H9 (cell line): ENCODE data around the gene ELF1. TPM values are rescaled to one million over a fixed set of nuclear protein-coding genes. Genes with fewer than 3 reads are reported as not detected.

Source experiments
- DNase-seq: peaks from one replicate; pipeline ENCODE4 v3.0.0-alpha.2; 2017
- H2AFZ ChIP-seq: one replicate; pipeline ENCODE4 v1.6.1; 2013; ENCODE audit warnings: mild to moderate bottlenecking, low read length, control low read depth, moderate library complexity
- H2AK5ac ChIP-seq: 2 replicates; pipeline ENCODE4 v1.6.1; 2013; ENCODE audit warnings: low read length, control low read depth, mixed read lengths; ENCODE audit not compliant: insufficient read length
- H2BK120ac ChIP-seq: one replicate; pipeline ENCODE4 v1.6.1; 2013; ENCODE audit warnings: low read depth, mild to moderate bottlenecking, low read length, control low read depth, inconsistent platforms; ENCODE audit not compliant: poor library complexity, severe bottlenecking
- H2BK12ac ChIP-seq: 2 replicates; pipeline ENCODE4 v1.6.1; 2013; ENCODE audit warnings: low read length, control low read depth, mixed read lengths, low read depth; ENCODE audit not compliant: insufficient read length
- H2BK15ac ChIP-seq: 2 replicates; pipeline ENCODE4 v1.6.1; 2013; ENCODE audit warnings: low read depth, low read length, control low read depth
- H2BK20ac ChIP-seq: one replicate; pipeline ENCODE4 v1.6.1; 2013; ENCODE audit warnings: low read depth, mild to moderate bottlenecking, low read length, control low read depth, inconsistent platforms; ENCODE audit not compliant: poor library complexity, severe bottlenecking
- H2BK5ac ChIP-seq: 2 replicates; pipeline ENCODE4 v1.6.1; 2013; ENCODE audit warnings: low read length, control low read depth, mixed read lengths; ENCODE audit not compliant: insufficient read length
- H3K14ac ChIP-seq: 2 replicates; pipeline ENCODE4 v1.6.1; 2013; ENCODE audit warnings: low read length, control low read depth; ENCODE audit not compliant: insufficient read depth
- H3K18ac ChIP-seq: 2 replicates; pipeline ENCODE4 v1.6.1; 2013; ENCODE audit warnings: low read depth, mild to moderate bottlenecking, mixed read lengths, low read length, control low read depth; ENCODE audit not compliant: insufficient read length
- H3K23ac ChIP-seq: 2 replicates; pipeline ENCODE4 v1.6.1; 2013; ENCODE audit warnings: low read length, control low read depth, mixed read lengths, low read depth; ENCODE audit not compliant: insufficient read length
- H3K23me2 ChIP-seq: 2 replicates; pipeline ENCODE4 v1.6.1; 2013; ENCODE audit warnings: low read depth, mild to moderate bottlenecking, mixed read lengths, low read length, control low read depth; ENCODE audit not compliant: insufficient read length, poor library complexity, severe bottlenecking
- H3K27ac ChIP-seq: 2 replicates; pipeline ENCODE4 v1.5.1; 2013; ENCODE audit warnings: low read length, control low read depth, mixed read lengths, low read depth; ENCODE audit not compliant: insufficient read length
- H3K27me3 ChIP-seq: 2 replicates; pipeline ENCODE4 v1.6.1; 2013; ENCODE audit warnings: low read length, control low read depth, inconsistent platforms; ENCODE audit not compliant: insufficient read depth
- H3K4ac ChIP-seq: 2 replicates; pipeline ENCODE4 v1.6.1; 2013; ENCODE audit warnings: low read depth, mild to moderate bottlenecking, control low read depth, inconsistent platforms, low read length, moderate library complexity
- H3K4me1 ChIP-seq: 2 replicates; pipeline ENCODE4 v1.6.1; 2013; ENCODE audit warnings: low read length, control low read depth, inconsistent platforms; ENCODE audit not compliant: insufficient read depth
- H3K4me2 ChIP-seq: 2 replicates; pipeline ENCODE4 v1.6.1; 2013; ENCODE audit warnings: low read length, control low read depth, mixed read lengths; ENCODE audit not compliant: insufficient read length, insufficient read depth
- H3K56ac ChIP-seq: 2 replicates; pipeline ENCODE4 v1.6.1; 2013; ENCODE audit warnings: low read depth, mild to moderate bottlenecking, mixed read lengths, low read length, control low read depth; ENCODE audit not compliant: insufficient read length
- H3K79me1 ChIP-seq: 2 replicates; pipeline ENCODE4 v1.6.1; 2013; ENCODE audit warnings: low read depth, mild to moderate bottlenecking, moderate library complexity, low read length, control low read depth, inconsistent platforms; ENCODE audit not compliant: insufficient read depth, poor library complexity, severe bottlenecking
- H3K79me2 ChIP-seq: 2 replicates; pipeline ENCODE4 v1.6.1; 2013; ENCODE audit warnings: low read length, control low read depth, inconsistent platforms; ENCODE audit not compliant: insufficient read depth
- H3K9ac ChIP-seq: 2 replicates; pipeline ENCODE4 v1.6.1; 2013; ENCODE audit warnings: low read length, control low read depth, mixed read lengths; ENCODE audit not compliant: insufficient read length; ENCODE audit errors: extremely low read depth
- H3K9me3 ChIP-seq: one replicate; pipeline ENCODE4 v1.6.1; 2013; ENCODE audit warnings: low read depth, low read length, inconsistent platforms; ENCODE audit not compliant: control insufficient read depth
- H3T11ph ChIP-seq: one replicate; pipeline ENCODE4 v1.6.1; 2013; ENCODE audit warnings: mild to moderate bottlenecking, low read length, control low read depth, inconsistent platforms
- H4K20me1 ChIP-seq: one replicate; pipeline ENCODE4 v1.6.1; 2013; ENCODE audit not compliant: control insufficient read depth, insufficient read length, insufficient read depth
- H4K5ac ChIP-seq: 2 replicates; pipeline ENCODE4 v1.6.1; 2013; ENCODE audit warnings: low read depth, mild to moderate bottlenecking, mixed read lengths, low read length, control low read depth; ENCODE audit not compliant: insufficient read length
- H4K8ac ChIP-seq: replicated peaks from 2 replicates; pipeline ENCODE4 v1.6.1; 2013; ENCODE audit warnings: low read length, control low read depth, mixed read lengths, low read depth; ENCODE audit not compliant: insufficient read length
- H4K91ac ChIP-seq: 2 replicates; pipeline ENCODE4 v1.6.1; 2013; ENCODE audit warnings: low read depth, mild to moderate bottlenecking, moderate library complexity, mixed read lengths, low read length, control low read depth; ENCODE audit not compliant: insufficient read length
- H3K27ac Mint-ChIP-seq, 3 experiments: 2 replicates in 2 of 3; 3 replicates in 1 of 3; pipeline ENCODE4 v1.8.0; 2020 to 2021; ENCODE audit warnings: mixed read lengths in 3 of 3, mild to moderate bottlenecking in 1 of 3, moderate library complexity in 1 of 3
- H3K27me3 Mint-ChIP-seq: 2 replicates; pipeline ENCODE4 v1.8.0; 2021; ENCODE audit warnings: low read depth, mild to moderate bottlenecking, moderate library complexity, mixed read lengths
- H3K36me3 Mint-ChIP-seq, 3 experiments: 2 replicates in 2 of 3; 3 replicates in 1 of 3; pipeline ENCODE4 v1.8.0; 2020 to 2021; ENCODE audit warnings: low read depth in 3 of 3, mixed read lengths in 3 of 3; ENCODE audit not compliant: insufficient read depth in 1 of 3
- H3K4me1 Mint-ChIP-seq, 2 experiments: 2 replicates each; pipeline ENCODE4 v1.8.0; 2020; ENCODE audit warnings: mixed read lengths in 2 of 2
- H3K4me3 Mint-ChIP-seq, 2 experiments: 2 replicates in 1 of 2; 3 replicates in 1 of 2; pipeline ENCODE4 v1.8.0; 2020 to 2021; ENCODE audit warnings: mild to moderate bottlenecking in 2 of 2, mixed read lengths in 2 of 2, moderate library complexity in 1 of 2
- H3K9me3 Mint-ChIP-seq, 2 experiments: 2 replicates in 1 of 2; 3 replicates in 1 of 2; pipeline ENCODE4 v1.8.0; 2020; ENCODE audit warnings: mild to moderate bottlenecking in 2 of 2, mixed read lengths in 2 of 2, moderate library complexity in 1 of 2
- CTCF ChIP-seq: fragments of 200-600 bp; sonication (generic); conservative IDR thresholded peaks from 3 replicates; pipeline ENCODE4 v1.8.0; 2021; ENCODE audit warnings: antibody characterized with exemption, mild to moderate bottlenecking
- WGBS: extraction: QIAGEN DNeasy Blood & Tissue Kit; methylation state at CpG from one replicate; pipeline ENCODE4 v1.1.7; 2013; ENCODE audit warnings: missing lambda C conversion rate, low lambda C conversion rate, mixed read lengths; ENCODE audit not compliant: insufficient read length; ENCODE audit errors: extremely low coverage; 5-methylcytosine and 5-hydroxymethylcytosine counted together
- total RNA-seq: library from RNA; stranded (reverse); gene quantifications from 2 replicates; pipeline ENCODE4 v1.2.1, GENCODE V29; 2021

Gene ELF1
- total RNA-seq, 1 experiment from 2014 or later, result 15.5 TPM

GRCh38 chr13:41019578-41020347, 647 bp upstream of the ELF1 start:
- Histone ChIP-seq H2BK5ac (no peak overlapping the region), H3K56ac (no peak overlapping the region), H4K5ac (no peak overlapping the region), H4K20me1 (no peaks in the 10 kb centered on the region), H3K23ac (no peak overlapping the region), H3K9me3 (no peaks in the 10 kb centered on the region), H3K27ac (no peak overlapping the region), H3K23me2 (no peaks in the 10 kb centered on the region), H2BK12ac (no peak overlapping the region), H3T11ph (no peak overlapping the region), H3K79me2 (no peaks in the 10 kb centered on the region), H3K4me2 (no peak overlapping the region), H4K91ac (no peak overlapping the region), H2AFZ (no peak overlapping the region), H3K9ac (no peak overlapping the region), H3K27me3 (no peaks in the 10 kb centered on the region), H3K4me1 (peaks cover 2% of the 10 kb centered on the region; the same call in 1 of the 2 replicates), H2BK20ac (no peak overlapping the region), H4K8ac (no peak overlapping the region), H2BK15ac (no peak overlapping the region), H3K79me1 (no peaks in the 10 kb centered on the region), H3K14ac (no peak overlapping the region), H3K4ac (no peak overlapping the region), H2BK120ac (no peak overlapping the region), H3K18ac (no peak overlapping the region), H2AK5ac (no peak overlapping the region)
- no peak for DNase-seq
- Mint-ChIP-seq H3K4me1 (peaks cover 50 to 53% of the 10 kb centered on the region in 2 experiments), H3K9me3 (no peaks in the 10 kb centered on the region), H3K27ac (peak overlapping the region in 1 of 3 experiments; percentile 82; a peak in 1 of 7 replicates), H3K4me3 (no peak overlapping the region), H3K36me3 (no peaks in the 10 kb centered on the region), H3K27me3 (no peaks in the 10 kb centered on the region)
- no CpG with 5 or more reads among the region's 2 CpGs for WGBS
- no peak for TF ChIP-seq CTCF
